Measurements from ENCODE around the gene ACADS. TPM values are rescaled to one million over a fixed set of nuclear protein-coding genes. Genes with fewer than 3 reads are reported as not detected.

Gene ACADS
- total RNA-seq, 4 donors from 2014 or later = 21.3 to 37.1 (median 29.1) TPM

- no peak overlapping the region for H3K4me3 ChIP-seq (ENCODE audit: low read depth, poor library complexity, severe bottlenecking)
- 84 to 87% methylated on average over 15 to 16 of the region's 16 CpGs for WGBS, 2 donors
- no peak for TF ChIP-seq CTCF (IDR thresholded peaks at IDR 0.05)
- no peak for TF ChIP-seq POLR2A (IDR thresholded peaks at IDR 0.05)
- DNase-seq (ENCODE audit: low spot score in 2 of 2) = no peak
- intact Hi-C loops (cut with DNase I; ENCODE audit: low total_unique reads) = no loop called here
These were observed 14.4 kb downstream of the ACADS start for GRCh38 chr12:120739821-120740613.

GRCh38 chr12:120740871-120741270 lies 15.2 kb downstream of the ACADS start:
- intact Hi-C loops (cut with DNase I; ENCODE audit: low total_unique reads) = no loop called here

DNA sequence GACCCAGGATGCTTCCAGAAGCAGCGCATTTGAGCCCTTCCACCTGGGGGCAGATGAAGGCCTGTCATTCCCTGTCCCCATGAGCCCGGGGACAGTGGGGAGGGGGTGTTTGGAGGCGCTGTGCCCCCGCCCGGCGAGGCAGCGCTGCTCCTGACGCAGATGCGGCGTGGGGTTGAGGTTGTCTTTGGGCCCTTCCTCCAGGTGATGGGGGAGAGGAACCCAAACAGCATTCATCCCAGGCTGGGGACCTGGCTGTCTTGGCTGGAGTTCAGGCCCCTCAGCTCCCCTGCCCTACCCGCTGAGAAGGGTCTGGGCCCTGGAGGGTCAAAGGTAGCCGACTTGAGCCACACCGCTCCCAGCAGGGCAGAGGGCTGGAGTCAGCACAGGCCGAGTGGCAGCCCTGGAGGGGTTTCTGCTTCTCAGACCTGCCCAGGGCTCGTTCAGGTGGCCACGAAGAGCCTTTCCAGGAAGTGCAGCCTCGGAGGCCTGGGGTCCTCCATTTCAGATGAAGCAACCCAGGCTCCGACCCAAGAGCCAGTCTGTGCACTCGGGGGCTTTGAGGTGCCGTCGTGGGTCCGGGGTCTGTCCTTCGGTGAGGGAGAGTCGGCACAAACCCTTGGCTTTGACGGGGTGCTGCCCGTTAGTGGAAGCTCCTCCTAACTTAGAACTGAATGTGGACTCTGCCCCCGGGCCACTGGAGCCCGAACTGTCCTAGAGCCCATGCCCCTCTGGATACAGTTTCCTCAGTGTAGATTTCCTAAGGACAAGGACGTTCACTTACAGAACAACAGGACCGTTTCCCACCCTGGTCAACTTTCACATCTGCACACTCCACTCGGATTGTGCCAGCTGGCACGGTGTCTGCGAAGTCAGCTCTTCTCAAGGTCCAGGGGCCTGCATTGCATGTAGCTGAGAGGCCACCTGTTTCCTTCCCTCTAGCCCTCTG lies 16.1 kb downstream of the ACADS start:
- intact Hi-C loops (cut with DNase I; ENCODE audit: low total_unique reads) = no loop called here
- DNase-seq (ENCODE audit: low spot score in 2 of 2) = no peak
- TF ChIP-seq CTCF (IDR thresholded peaks at IDR 0.05) (no peak), POLR2A (IDR thresholded peaks at IDR 0.05) (no peak)
- 81 to 83% methylated on average over 16 to 30 of the region's 33 CpGs for WGBS, 2 donors
- no peak overlapping the region for H3K4me3 ChIP-seq (ENCODE audit: low read depth, poor library complexity, severe bottlenecking)

More at GRCh38 chr12:120740871-120741270, 15.2 kb downstream of the ACADS start:
- TF ChIP-seq CTCF (IDR thresholded peaks at IDR 0.05) = no peak
- TF ChIP-seq POLR2A (IDR thresholded peaks at IDR 0.05) = no peak
- 64 to 82% methylated on average over 14 to 15 of the region's 15 CpGs for WGBS, 2 donors
- no peak for DNase-seq (ENCODE audit: low spot score in 2 of 2)
- no peak overlapping the region for H3K4me3 ChIP-seq (ENCODE audit: low read depth, poor library complexity, severe bottlenecking)

DNA sequence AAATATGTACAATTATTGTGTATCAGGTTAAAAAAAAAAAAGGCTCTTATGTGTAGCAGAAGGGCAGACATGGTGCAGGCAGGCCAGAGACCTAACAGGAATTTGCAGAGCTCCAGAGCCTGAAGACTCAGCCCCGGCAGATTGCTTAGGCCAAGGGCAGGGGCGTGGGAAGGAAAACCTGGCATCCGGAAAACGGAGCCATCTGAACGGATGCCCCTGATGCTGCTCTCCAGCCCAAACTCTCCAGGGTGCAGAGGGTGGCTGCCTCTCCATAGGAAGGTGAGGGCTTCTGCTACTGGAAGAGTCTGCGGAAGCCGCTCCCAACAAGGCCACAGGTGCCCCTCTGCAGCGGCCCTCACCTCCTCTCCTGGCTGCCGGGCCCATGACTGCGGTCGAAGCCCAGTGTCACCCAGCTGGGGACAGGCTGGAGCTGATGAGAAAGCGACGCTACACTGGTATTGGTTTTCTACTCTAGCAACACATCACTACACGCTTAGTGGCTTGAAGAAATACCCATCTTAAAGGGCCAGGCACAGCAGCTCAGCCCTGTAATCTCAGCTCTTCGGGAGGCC lies 19.4 kb downstream of the ACADS start:
- no peak overlapping the region for H3K4me3 ChIP-seq (ENCODE audit: low read depth, poor library complexity, severe bottlenecking)
- 87 to 88% methylated on average over 14 to 15 of the region's 15 CpGs for WGBS, 2 donors
- intact Hi-C loops (cut with DNase I; ENCODE audit: low total_unique reads) = no loop called here
- no peak for TF ChIP-seq CTCF (IDR thresholded peaks at IDR 0.05)
- no peak for TF ChIP-seq POLR2A (IDR thresholded peaks at IDR 0.05)
- DNase-seq (ENCODE audit: low spot score in 2 of 2) = no peak

- no peak for TF ChIP-seq CTCF (IDR thresholded peaks at IDR 0.05)
- no peak for TF ChIP-seq POLR2A (IDR thresholded peaks at IDR 0.05)
- intact Hi-C loops (cut with DNase I; ENCODE audit: low total_unique reads) = no loop called here
- no peak for DNase-seq (ENCODE audit: low spot score in 2 of 2)
- 81 to 85% methylated on average over 7 of the region's 7 CpGs for WGBS, 2 donors
- H3K4me3 ChIP-seq (ENCODE audit: low read depth, poor library complexity, severe bottlenecking) = no peak overlapping the region
These were observed 22.6 kb downstream of the ACADS start for GRCh38 chr12:120748242-120748641.
